ENCODE data around the gene SIMC1. TPM values are rescaled to one million over a fixed set of nuclear protein-coding genes. Genes with fewer than 3 reads are reported as not detected.

Gene SIMC1
- total RNA-seq, 1 experiment from 2014 or later: 6.5 TPM

GRCh38 chr5:176317534-176318374, 79.5 kb downstream of the SIMC1 start:
- Histone ChIP-seq H3K79me2 (ENCODE audit: low read depth) (no peaks in the 10 kb centered on the region), H3K4me2 (no peak overlapping the region), H3K27ac (no peak overlapping the region), H3K4me1 (replicated peaks; ENCODE audit: insufficient read depth) (no peaks in the 10 kb centered on the region), H3K36me3 (ENCODE audit: low read depth) (no peaks in the 10 kb centered on the region; the same call in 1 of the 2 replicates), H4K20me1 (ENCODE audit: insufficient read depth) (no peaks in the 10 kb centered on the region; the same call in 1 of the 2 replicates), H3K4me3 (no peak overlapping the region), H3K9me2 (ENCODE audit: insufficient read depth) (no peaks in the 10 kb centered on the region), H3K9me3 (ENCODE audit: insufficient read depth, low read depth) (no peaks in the 10 kb centered on the region), H3F3A (ENCODE audit: insufficient read depth, low read depth) (no peaks in the 10 kb centered on the region), H2AFZ (no peak overlapping the region), H3K27me3 (ENCODE audit: insufficient read depth, low read depth) (no peaks in the 10 kb centered on the region)
- no peak for DNase-seq
- ChIA-PET CTCF (no interaction called here), POLR2A (ENCODE audit: unreplicated experiment) (no interaction called here)
- TF ChIP-seq, protein P1, sequence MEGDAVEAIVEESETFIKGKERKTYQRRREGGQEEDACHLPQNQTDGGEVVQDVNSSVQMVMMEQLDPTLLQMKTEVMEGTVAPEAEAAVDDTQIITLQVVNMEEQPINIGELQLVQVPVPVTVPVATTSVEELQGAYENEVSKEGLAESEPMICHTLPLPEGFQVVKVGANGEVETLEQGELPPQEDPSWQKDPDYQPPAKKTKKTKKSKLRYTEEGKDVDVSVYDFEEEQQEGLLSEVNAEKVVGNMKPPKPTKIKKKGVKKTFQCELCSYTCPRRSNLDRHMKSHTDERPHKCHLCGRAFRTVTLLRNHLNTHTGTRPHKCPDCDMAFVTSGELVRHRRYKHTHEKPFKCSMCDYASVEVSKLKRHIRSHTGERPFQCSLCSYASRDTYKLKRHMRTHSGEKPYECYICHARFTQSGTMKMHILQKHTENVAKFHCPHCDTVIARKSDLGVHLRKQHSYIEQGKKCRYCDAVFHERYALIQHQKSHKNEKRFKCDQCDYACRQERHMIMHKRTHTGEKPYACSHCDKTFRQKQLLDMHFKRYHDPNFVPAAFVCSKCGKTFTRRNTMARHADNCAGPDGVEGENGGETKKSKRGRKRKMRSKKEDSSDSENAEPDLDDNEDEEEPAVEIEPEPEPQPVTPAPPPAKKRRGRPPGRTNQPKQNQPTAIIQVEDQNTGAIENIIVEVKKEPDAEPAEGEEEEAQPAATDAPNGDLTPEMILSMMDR (conservative IDR thresholded peaks at IDR 0.05): no peak
- TF ChIP-seq EZH2 (IDR thresholded peaks at IDR 0.05; ENCODE audit: low read depth): no peak
- BruUV-seq (replicated peaks): no TSS peak
- intact Hi-C loops (cut with micrococcal nuclease; ENCODE audit: unreplicated experiment): no loop called here

GRCh38 chr5:176319827-176320554, 81.8 kb downstream of the SIMC1 start:
- H3K9me3 ChIP-seq (ENCODE audit: insufficient read depth, low read depth): no peaks in the 10 kb centered on the region
- H3K79me2 ChIP-seq (ENCODE audit: low read depth): no peaks in the 10 kb centered on the region
- H3K4me1 ChIP-seq (replicated peaks; ENCODE audit: insufficient read depth): no peaks in the 10 kb centered on the region
- H4K20me1 ChIP-seq (ENCODE audit: insufficient read depth): no peaks in the 10 kb centered on the region; the same call in 1 of the 2 replicates
- H3F3A ChIP-seq (ENCODE audit: insufficient read depth, low read depth): no peaks in the 10 kb centered on the region
- ChIA-PET CTCF (no interaction called here), POLR2A (ENCODE audit: unreplicated experiment) (no interaction called here)
- no peaks in the 10 kb centered on the region for H3K9me2 ChIP-seq (ENCODE audit: insufficient read depth)
- DNase-seq: no peak
- no peaks in the 10 kb centered on the region for H3K27me3 ChIP-seq (ENCODE audit: insufficient read depth, low read depth)
- H3K4me2 ChIP-seq: no peak overlapping the region
- BruUV-seq (replicated peaks): no TSS peak
- intact Hi-C loops (cut with micrococcal nuclease; ENCODE audit: unreplicated experiment): no loop called here
- no peak overlapping the region for H2AFZ ChIP-seq
- H3K4me3 ChIP-seq: no peak overlapping the region
- H3K36me3 ChIP-seq (ENCODE audit: low read depth): 0 out of 2 replicates have a peak, but pooled peaks cover 5% of the 10 kb centered on the region
- TF ChIP-seq, protein P1 (conservative IDR thresholded peaks at IDR 0.05): 0 out of 2 replicates have a peak, but pooled peaks have one; percentile 36
- TF ChIP-seq EZH2 (IDR thresholded peaks at IDR 0.05; ENCODE audit: low read depth): no peak
- no peak overlapping the region for H3K27ac ChIP-seq

GRCh38 chr5:176320577-176320976, 82.4 kb downstream of the SIMC1 start:
- DNase-seq: no peak
- no peak for TF ChIP-seq EZH2 (IDR thresholded peaks at IDR 0.05; ENCODE audit: low read depth)
- TF ChIP-seq, protein P1 (conservative IDR thresholded peaks at IDR 0.05): no peak
- POLR2A ChIA-PET (ENCODE audit: unreplicated experiment): no interaction called here
- Histone ChIP-seq H4K20me1 (ENCODE audit: insufficient read depth) (no peaks in the 10 kb centered on the region; the same call in 1 of the 2 replicates), H3K79me2 (ENCODE audit: low read depth) (no peaks in the 10 kb centered on the region), H3K4me2 (no peak overlapping the region), H3K4me1 (replicated peaks; ENCODE audit: insufficient read depth) (no peaks in the 10 kb centered on the region), H3K9me2 (ENCODE audit: insufficient read depth) (no peaks in the 10 kb centered on the region), H3K4me3 (no peak overlapping the region), H3F3A (ENCODE audit: insufficient read depth, low read depth) (no peaks in the 10 kb centered on the region), H2AFZ (no peak overlapping the region), H3K36me3 (ENCODE audit: low read depth) (0 out of 2 replicates have a peak, but pooled peaks cover 5% of the 10 kb centered on the region), H3K27ac (no peak overlapping the region), H3K27me3 (ENCODE audit: insufficient read depth, low read depth) (no peaks in the 10 kb centered on the region), H3K9me3 (ENCODE audit: insufficient read depth, low read depth) (no peaks in the 10 kb centered on the region)
- intact Hi-C loops (cut with micrococcal nuclease; ENCODE audit: unreplicated experiment): no loop called here
- BruUV-seq (replicated peaks): no TSS peak
- CTCF ChIA-PET: no interaction called here

Measured in PC-9 (cell line).